Measurements from ENCODE around the gene S1PR2.
"Not testable (repeated sequence)": the region's sequence is repeated elsewhere in the genome, so short reads cannot be mapped to it uniquely, and the experiment has no call there.

S1PR2 gene

GRCh38 chr19:10189616-10190015 lies 41.5 kb downstream of the S1PR2 start:
- no peak for DNase-seq

DNA sequence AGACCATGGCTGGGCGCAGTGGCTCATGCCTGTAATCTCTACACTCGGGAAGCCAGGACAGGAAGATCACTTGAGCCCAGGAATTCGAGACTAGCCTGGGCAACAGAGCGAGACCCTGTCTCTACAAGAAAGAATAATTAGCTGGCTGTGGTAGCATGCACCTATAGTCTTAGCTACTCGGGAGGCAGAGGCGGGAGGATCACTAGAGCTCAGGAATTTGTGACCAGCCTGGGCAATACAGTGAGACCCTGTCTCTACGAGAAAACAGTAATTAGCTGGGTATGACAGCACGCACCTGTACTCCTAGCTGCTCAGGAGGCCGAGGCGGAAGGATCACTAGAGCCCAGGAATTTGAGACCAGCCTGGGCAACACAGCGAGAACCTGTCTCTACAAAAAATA lies 43.8 kb downstream of the S1PR2 start:
- DNase-seq, result no peak

DNA sequence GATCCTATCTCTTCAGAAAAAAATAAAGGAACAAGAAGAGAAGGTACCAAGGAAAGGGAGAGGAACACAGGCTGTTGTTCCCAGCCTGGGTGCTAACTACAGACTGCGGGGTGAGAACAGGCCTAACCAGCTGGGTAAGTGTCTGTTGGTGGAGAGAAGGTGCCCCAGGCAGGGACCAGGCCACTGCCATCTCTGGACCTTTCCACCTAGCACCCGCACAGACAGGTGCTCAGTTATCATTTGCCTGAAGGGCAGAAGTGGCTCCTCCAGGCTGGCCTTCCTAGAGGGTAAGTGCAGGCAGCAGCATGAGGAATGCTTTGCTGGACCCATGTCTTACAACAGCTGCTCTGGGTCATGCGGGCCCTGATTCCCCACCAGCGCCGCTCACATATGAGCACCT lies 46.5 kb downstream of the S1PR2 start:
- DNase-seq, result no peak

GRCh38 chr19:10183926-10184325 lies 47.2 kb downstream of the S1PR2 start:
- DNase-seq, result no peak

DNA sequence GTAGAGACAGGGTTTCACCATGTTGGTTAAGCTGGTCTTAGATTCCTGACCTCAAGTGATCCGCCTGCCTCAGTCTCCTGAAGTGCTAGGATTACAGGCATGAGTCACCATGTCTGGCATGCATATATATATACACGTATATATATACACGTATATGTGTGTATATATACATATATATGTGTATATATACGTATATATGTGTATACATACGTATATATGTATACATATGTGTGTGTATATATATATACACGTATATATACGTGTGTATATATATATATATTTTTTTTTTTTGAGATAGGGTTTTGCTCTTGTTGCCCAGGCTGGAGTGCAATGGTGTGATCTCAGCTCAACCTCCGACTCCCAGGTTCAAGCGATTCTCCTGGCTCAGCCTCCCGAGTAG lies 48.3 kb downstream of the S1PR2 start:
- DNase-seq, result no peak

DNA sequence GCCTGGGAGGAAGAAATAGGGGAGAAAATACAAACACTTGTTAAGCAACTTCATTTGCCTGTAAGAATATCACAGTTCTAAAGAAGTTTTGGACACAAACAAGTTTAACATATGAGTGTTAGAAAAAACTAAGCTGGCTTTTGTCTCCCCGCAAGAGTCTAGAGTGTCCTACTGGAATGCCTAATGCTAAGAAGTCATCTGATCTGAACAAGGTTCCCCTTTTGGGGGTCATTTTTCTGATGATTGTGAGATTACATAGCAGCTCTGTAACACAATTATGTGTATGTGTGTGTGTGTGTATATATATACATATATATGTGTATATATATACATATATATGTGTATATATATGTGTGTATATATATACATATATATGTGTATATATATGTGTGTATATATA lies 49.1 kb downstream of the S1PR2 start:
- DNase-seq, result no peak

- DNase-seq, result no peak
Observed at GRCh38 chr19:10180459-10180858, 50.7 kb downstream of the S1PR2 start.

DNA sequence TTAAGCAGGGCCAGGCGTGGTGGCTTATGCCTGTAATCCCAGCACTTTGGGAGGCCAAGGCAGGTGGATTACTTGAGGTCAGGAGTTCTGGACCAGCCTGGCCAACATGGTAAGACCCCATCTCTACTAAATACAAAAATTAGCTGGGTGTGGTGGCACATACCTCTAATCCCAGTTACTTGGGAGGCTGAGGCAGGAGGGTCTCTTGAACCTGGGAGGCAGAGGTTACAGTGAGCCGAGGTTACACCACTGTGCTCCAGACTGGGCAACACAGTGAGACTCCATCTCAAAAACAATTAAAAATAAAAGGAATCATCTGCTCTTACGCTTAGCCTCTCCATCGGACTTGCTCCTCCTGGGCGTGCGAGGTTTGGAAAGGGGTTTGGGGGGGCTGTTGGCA lies 51.1 kb downstream of the S1PR2 start:
- DNase-seq, result not testable (repeated sequence)

GRCh38 chr19:10173527-10173926 lies 57.6 kb downstream of the S1PR2 start:
- DNase-seq, result no peak

Measured in Kasumi-1 (cell line).